ENCODE data around the gene ANO6.
A peak's percentile ranks its signal among the peaks of the same experiment; 100 is the strongest.

Gene ANO6

DNA sequence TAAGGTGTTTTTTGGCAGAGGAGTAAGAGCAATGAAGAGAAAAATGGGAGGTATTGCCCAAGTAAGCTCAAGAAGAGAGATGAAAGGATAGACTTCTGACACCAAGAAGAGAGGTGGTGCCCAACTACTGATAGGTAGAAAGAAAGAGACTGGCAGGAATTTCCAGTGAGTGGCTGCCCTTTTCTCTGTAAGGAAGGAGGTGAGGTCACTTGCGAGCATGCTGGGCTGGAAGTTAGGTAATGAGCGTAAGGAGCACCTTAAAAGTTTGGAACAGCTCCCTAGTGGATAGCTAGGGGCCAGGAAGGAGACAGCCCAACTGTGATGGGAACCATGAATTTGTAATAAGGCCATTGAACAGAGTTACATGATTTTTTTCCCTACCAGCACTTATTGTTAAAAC, 127.0 kb downstream of the ANO6 start:
- no peaks in the 10 kb centered on the region for H3K27me3 ChIP-seq (replicated peaks; ENCODE audit: control insufficient read depth, insufficient read depth, low read length)

GRCh38 chr12:45343269-45344051, 127.6 kb downstream of the ANO6 start:
- Histone ChIP-seq H3K36me3 (ENCODE audit: control insufficient read depth, insufficient read depth, low read length, severe bottlenecking) (peaks cover 48% of the 10 kb centered on the region), H3K27me3 (replicated peaks; ENCODE audit: control insufficient read depth, insufficient read depth, low read length) (no peaks in the 10 kb centered on the region), H3K4me3 (ENCODE audit: low read length) (peak overlapping the region; percentile 34), H3K9ac (ENCODE audit: low read length) (no peak overlapping the region), H3K4me1 (ENCODE audit: control insufficient read depth, insufficient read depth, low read length) (peaks cover 17% of the 10 kb centered on the region), H3K9me3 (ENCODE audit: control insufficient read depth, low read length) (no peaks in the 10 kb centered on the region)
- DNase-seq (ENCODE audit: low read depth): peak; percentile 28

More for the DNA sequence above, 127.0 kb downstream of the ANO6 start:
- Histone ChIP-seq H3K36me3 (ENCODE audit: control insufficient read depth, insufficient read depth, low read length, severe bottlenecking) (peaks cover 42% of the 10 kb centered on the region), H3K4me1 (ENCODE audit: control insufficient read depth, insufficient read depth, low read length) (peaks cover 22% of the 10 kb centered on the region), H3K9ac (ENCODE audit: low read length) (no peak overlapping the region), H3K4me3 (ENCODE audit: low read length) (no peak overlapping the region), H3K9me3 (ENCODE audit: control insufficient read depth, low read length) (no peaks in the 10 kb centered on the region)
- DNase-seq (ENCODE audit: low read depth): no peak

- Histone ChIP-seq H3K4me3 (ENCODE audit: low read length) (no peak overlapping the region), H3K9me3 (ENCODE audit: control insufficient read depth, low read length) (no peaks in the 10 kb centered on the region), H3K4me1 (ENCODE audit: control insufficient read depth, insufficient read depth, low read length) (peaks cover 25% of the 10 kb centered on the region), H3K27me3 (replicated peaks; ENCODE audit: control insufficient read depth, insufficient read depth, low read length) (no peaks in the 10 kb centered on the region), H3K9ac (ENCODE audit: low read length) (no peak overlapping the region), H3K36me3 (ENCODE audit: control insufficient read depth, insufficient read depth, low read length, severe bottlenecking) (peaks cover 80% of the 10 kb centered on the region)
- no peak for DNase-seq (ENCODE audit: low read depth)
Measured at GRCh38 chr12:45348311-45348710, 132.4 kb downstream of the ANO6 start.

- no peak for DNase-seq (ENCODE audit: low read depth)
- Histone ChIP-seq H3K9me3 (ENCODE audit: control insufficient read depth, low read length) (no peaks in the 10 kb centered on the region), H3K27me3 (replicated peaks; ENCODE audit: control insufficient read depth, insufficient read depth, low read length) (no peaks in the 10 kb centered on the region), H3K4me3 (ENCODE audit: low read length) (no peak overlapping the region), H3K9ac (ENCODE audit: low read length) (no peak overlapping the region), H3K4me1 (ENCODE audit: control insufficient read depth, insufficient read depth, low read length) (peaks cover 20% of the 10 kb centered on the region), H3K36me3 (ENCODE audit: control insufficient read depth, insufficient read depth, low read length, severe bottlenecking) (peaks cover 80% of the 10 kb centered on the region)
Measured at GRCh38 chr12:45348986-45349385, 133.1 kb downstream of the ANO6 start.

- H3K9ac ChIP-seq (ENCODE audit: low read length): no peak overlapping the region
- peaks cover 20% of the 10 kb centered on the region for H3K4me1 ChIP-seq (ENCODE audit: control insufficient read depth, insufficient read depth, low read length)
- H3K27me3 ChIP-seq (replicated peaks; ENCODE audit: control insufficient read depth, insufficient read depth, low read length): no peaks in the 10 kb centered on the region
- peaks cover 82% of the 10 kb centered on the region for H3K36me3 ChIP-seq (ENCODE audit: control insufficient read depth, insufficient read depth, low read length, severe bottlenecking)
- peak; percentile 36 for DNase-seq (ENCODE audit: low read depth)
- no peak overlapping the region for H3K4me3 ChIP-seq (ENCODE audit: low read length)
- no peaks in the 10 kb centered on the region for H3K9me3 ChIP-seq (ENCODE audit: control insufficient read depth, low read length)
Measured at GRCh38 chr12:45349916-45350315, 134.0 kb downstream of the ANO6 start.

- no peak for DNase-seq (ENCODE audit: low read depth)
- Histone ChIP-seq H3K27me3 (replicated peaks; ENCODE audit: control insufficient read depth, insufficient read depth, low read length) (no peaks in the 10 kb centered on the region), H3K4me1 (ENCODE audit: control insufficient read depth, insufficient read depth, low read length) (peaks cover 20% of the 10 kb centered on the region), H3K4me3 (ENCODE audit: low read length) (no peak overlapping the region), H3K9ac (ENCODE audit: low read length) (no peak overlapping the region), H3K36me3 (ENCODE audit: control insufficient read depth, insufficient read depth, low read length, severe bottlenecking) (peaks cover 88% of the 10 kb centered on the region), H3K9me3 (ENCODE audit: control insufficient read depth, low read length) (no peaks in the 10 kb centered on the region)
Measured at GRCh38 chr12:45350861-45351260, 135.0 kb downstream of the ANO6 start.

- DNase-seq (ENCODE audit: low read depth): no peak
- Histone ChIP-seq H3K36me3 (ENCODE audit: control insufficient read depth, insufficient read depth, low read length, severe bottlenecking) (peaks cover 87% of the 10 kb centered on the region), H3K4me3 (ENCODE audit: low read length) (no peak overlapping the region), H3K9me3 (ENCODE audit: control insufficient read depth, low read length) (no peaks in the 10 kb centered on the region), H3K9ac (ENCODE audit: low read length) (no peak overlapping the region), H3K4me1 (ENCODE audit: control insufficient read depth, insufficient read depth, low read length) (peaks cover 21% of the 10 kb centered on the region), H3K27me3 (replicated peaks; ENCODE audit: control insufficient read depth, insufficient read depth, low read length) (no peaks in the 10 kb centered on the region)
Measured at GRCh38 chr12:45351921-45352670, 136.2 kb downstream of the ANO6 start.

DNA sequence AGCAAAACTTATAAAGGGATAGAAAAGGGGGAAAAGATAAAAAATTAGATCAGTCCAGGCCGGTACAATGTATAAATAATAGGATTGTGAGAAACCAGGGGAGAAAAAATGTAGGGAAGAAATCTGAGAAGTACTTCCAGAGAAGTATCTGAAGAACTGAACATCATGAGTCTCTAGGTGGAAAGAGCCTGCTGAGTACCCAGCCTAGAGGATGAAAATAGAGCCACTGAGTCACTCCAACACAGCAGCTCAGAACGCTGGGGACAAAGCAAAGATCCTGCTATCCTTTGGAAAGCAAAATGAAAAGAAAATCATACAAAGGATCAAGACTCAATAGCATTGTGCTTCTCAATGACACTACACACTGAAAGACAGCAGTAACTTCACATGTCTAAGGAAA, 138.0 kb downstream of the ANO6 start:
- H3K36me3 ChIP-seq (ENCODE audit: control insufficient read depth, insufficient read depth, low read length, severe bottlenecking): peaks cover 81% of the 10 kb centered on the region
- H3K4me1 ChIP-seq (ENCODE audit: control insufficient read depth, insufficient read depth, low read length): peaks cover 34% of the 10 kb centered on the region
- no peaks in the 10 kb centered on the region for H3K27me3 ChIP-seq (replicated peaks; ENCODE audit: control insufficient read depth, insufficient read depth, low read length)
- H3K9me3 ChIP-seq (ENCODE audit: control insufficient read depth, low read length): no peaks in the 10 kb centered on the region
- H3K9ac ChIP-seq (ENCODE audit: low read length): no peak overlapping the region
- H3K4me3 ChIP-seq (ENCODE audit: low read length): no peak overlapping the region
- DNase-seq (ENCODE audit: low read depth): no peak

DNA sequence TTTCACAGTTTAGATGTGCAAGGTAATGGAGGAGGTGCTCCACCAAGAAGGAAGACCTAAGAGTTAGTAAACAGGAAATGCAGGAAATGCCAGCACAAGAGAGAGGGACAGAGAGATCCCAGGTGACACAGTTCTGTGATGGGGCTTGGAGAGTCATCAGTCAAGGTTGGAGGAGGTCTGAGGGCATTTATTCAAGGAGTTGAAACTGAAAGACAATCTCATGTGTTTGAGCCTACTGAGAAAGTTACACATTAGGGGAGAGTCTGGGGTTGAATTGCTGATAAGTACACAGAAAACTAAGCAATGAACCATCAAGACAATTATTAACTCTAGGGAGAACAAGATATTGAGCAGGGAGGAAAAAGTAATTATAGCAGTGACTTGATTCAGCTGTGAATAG, 138.5 kb downstream of the ANO6 start:
- peaks cover 80% of the 10 kb centered on the region for H3K36me3 ChIP-seq (ENCODE audit: control insufficient read depth, insufficient read depth, low read length, severe bottlenecking)

GRCh38 chr12:45355730-45356129, 139.8 kb downstream of the ANO6 start:
- Histone ChIP-seq H3K36me3 (ENCODE audit: control insufficient read depth, insufficient read depth, low read length, severe bottlenecking) (peaks cover 78% of the 10 kb centered on the region), H3K4me1 (ENCODE audit: control insufficient read depth, insufficient read depth, low read length) (peaks cover 21% of the 10 kb centered on the region), H3K9me3 (ENCODE audit: control insufficient read depth, low read length) (no peaks in the 10 kb centered on the region), H3K27me3 (replicated peaks; ENCODE audit: control insufficient read depth, insufficient read depth, low read length) (no peaks in the 10 kb centered on the region), H3K9ac (ENCODE audit: low read length) (no peak overlapping the region), H3K4me3 (ENCODE audit: low read length) (no peak overlapping the region)
- DNase-seq (ENCODE audit: low read depth): no peak

More for the DNA sequence above, 138.5 kb downstream of the ANO6 start:
- H3K27me3 ChIP-seq (replicated peaks; ENCODE audit: control insufficient read depth, insufficient read depth, low read length): no peaks in the 10 kb centered on the region
- DNase-seq (ENCODE audit: low read depth): no peak
- no peak overlapping the region for H3K4me3 ChIP-seq (ENCODE audit: low read length)
- no peak overlapping the region for H3K9ac ChIP-seq (ENCODE audit: low read length)
- peaks cover 34% of the 10 kb centered on the region for H3K4me1 ChIP-seq (ENCODE audit: control insufficient read depth, insufficient read depth, low read length)
- H3K9me3 ChIP-seq (ENCODE audit: control insufficient read depth, low read length): no peaks in the 10 kb centered on the region

DNA sequence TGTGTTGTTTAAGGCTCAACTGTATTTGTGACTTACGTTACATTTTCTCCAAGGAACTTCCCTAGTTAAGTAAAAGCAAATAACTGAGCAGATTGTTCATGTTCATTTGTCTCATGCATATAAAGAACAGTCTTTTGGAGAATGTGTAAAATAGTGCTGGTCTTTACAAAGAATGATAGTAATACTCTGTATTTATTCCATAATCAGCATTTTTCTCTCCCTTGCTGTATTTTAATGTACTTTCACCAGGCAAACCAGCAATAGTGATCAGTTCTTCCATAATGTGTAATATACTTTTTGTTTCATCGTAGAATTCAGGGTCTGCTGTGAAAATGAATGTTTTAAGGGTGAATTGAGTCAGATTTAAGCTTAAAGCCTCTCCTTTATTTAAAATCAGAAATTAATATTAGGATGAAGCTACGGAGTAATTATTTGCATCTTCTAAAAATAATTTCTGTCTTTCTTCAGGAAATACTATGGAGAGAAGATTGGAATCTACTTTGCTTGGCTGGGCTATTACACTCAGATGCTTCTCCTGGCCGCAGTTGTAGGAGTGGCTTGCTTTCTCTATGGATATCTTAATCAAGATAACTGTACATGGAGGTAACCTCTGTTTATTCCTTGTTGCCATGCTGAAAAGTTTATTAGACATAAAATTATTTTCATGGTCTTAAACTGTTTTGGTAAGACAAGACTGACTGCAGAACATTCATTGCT, 141.1 kb downstream of the ANO6 start:
- Histone ChIP-seq H3K36me3 (ENCODE audit: control insufficient read depth, insufficient read depth, low read length, severe bottlenecking) (peaks cover 66% of the 10 kb centered on the region), H3K4me1 (ENCODE audit: control insufficient read depth, insufficient read depth, low read length) (peaks cover 14% of the 10 kb centered on the region), H3K9me3 (ENCODE audit: control insufficient read depth, low read length) (peaks cover 3% of the 10 kb centered on the region), H3K4me3 (ENCODE audit: low read length) (no peak overlapping the region), H3K27me3 (replicated peaks; ENCODE audit: control insufficient read depth, insufficient read depth, low read length) (no peaks in the 10 kb centered on the region), H3K9ac (ENCODE audit: low read length) (no peak overlapping the region)
- DNase-seq (ENCODE audit: low read depth): no peak
